ENCODE results near the gene HDAC5. TPM values are rescaled to one million over a fixed set of nuclear protein-coding genes. Genes with fewer than 3 reads are reported as not detected.

HDAC5 gene
- total RNA-seq, 1 donor from 2014 or later = 185 TPM

GRCh38 chr17:44109312-44109630 is 14.2 kb downstream of the HDAC5 start:
- Mint-ChIP-seq H3K9me3 (ENCODE audit: unreplicated experiment) (peaks cover 16% of the 10 kb centered on the region), H3K4me3 (ENCODE audit: unreplicated experiment) (peak overlapping the region; percentile 82), H3K36me3 (ENCODE audit: unreplicated experiment) (no peaks in the 10 kb centered on the region), H3K27me3 (ENCODE audit: unreplicated experiment) (peaks cover 22% of the 10 kb centered on the region), H3K4me1 (ENCODE audit: low read depth, unreplicated experiment) (peaks cover 51% of the 10 kb centered on the region), H3K27ac (ENCODE audit: unreplicated experiment) (peak overlapping the region; percentile 97)
- TF ChIP-seq, protein P1, sequence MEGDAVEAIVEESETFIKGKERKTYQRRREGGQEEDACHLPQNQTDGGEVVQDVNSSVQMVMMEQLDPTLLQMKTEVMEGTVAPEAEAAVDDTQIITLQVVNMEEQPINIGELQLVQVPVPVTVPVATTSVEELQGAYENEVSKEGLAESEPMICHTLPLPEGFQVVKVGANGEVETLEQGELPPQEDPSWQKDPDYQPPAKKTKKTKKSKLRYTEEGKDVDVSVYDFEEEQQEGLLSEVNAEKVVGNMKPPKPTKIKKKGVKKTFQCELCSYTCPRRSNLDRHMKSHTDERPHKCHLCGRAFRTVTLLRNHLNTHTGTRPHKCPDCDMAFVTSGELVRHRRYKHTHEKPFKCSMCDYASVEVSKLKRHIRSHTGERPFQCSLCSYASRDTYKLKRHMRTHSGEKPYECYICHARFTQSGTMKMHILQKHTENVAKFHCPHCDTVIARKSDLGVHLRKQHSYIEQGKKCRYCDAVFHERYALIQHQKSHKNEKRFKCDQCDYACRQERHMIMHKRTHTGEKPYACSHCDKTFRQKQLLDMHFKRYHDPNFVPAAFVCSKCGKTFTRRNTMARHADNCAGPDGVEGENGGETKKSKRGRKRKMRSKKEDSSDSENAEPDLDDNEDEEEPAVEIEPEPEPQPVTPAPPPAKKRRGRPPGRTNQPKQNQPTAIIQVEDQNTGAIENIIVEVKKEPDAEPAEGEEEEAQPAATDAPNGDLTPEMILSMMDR (IDR thresholded peaks at IDR 0.05; ENCODE audit: partially characterized antibody, unreplicated experiment) = no peak
- DNase-seq = no peak

- TF ChIP-seq, protein P1 (IDR thresholded peaks at IDR 0.05; ENCODE audit: partially characterized antibody, unreplicated experiment) = no peak
- peaks cover 16% of the 10 kb centered on the region for H3K9me3 Mint-ChIP-seq (ENCODE audit: unreplicated experiment)
- peak overlapping the region; percentile 97 for H3K27ac Mint-ChIP-seq (ENCODE audit: unreplicated experiment)
- peaks cover 22% of the 10 kb centered on the region for H3K27me3 Mint-ChIP-seq (ENCODE audit: unreplicated experiment)
- peak; percentile 66 for DNase-seq
- peaks cover 49% of the 10 kb centered on the region for H3K4me1 Mint-ChIP-seq (ENCODE audit: low read depth, unreplicated experiment)
- H3K36me3 Mint-ChIP-seq (ENCODE audit: unreplicated experiment) = no peaks in the 10 kb centered on the region
- peak overlapping the region; percentile 82 for H3K4me3 Mint-ChIP-seq (ENCODE audit: unreplicated experiment)
These were observed 14.8 kb downstream of the HDAC5 start for GRCh38 chr17:44108440-44109311.

- no peak for DNase-seq
- Mint-ChIP-seq H3K9me3 (ENCODE audit: unreplicated experiment) (peaks cover 16% of the 10 kb centered on the region), H3K27me3 (ENCODE audit: unreplicated experiment) (peaks cover 20% of the 10 kb centered on the region), H3K27ac (ENCODE audit: unreplicated experiment) (peak overlapping the region; percentile 33), H3K36me3 (ENCODE audit: unreplicated experiment) (peaks cover 5% of the 10 kb centered on the region), H3K4me3 (ENCODE audit: unreplicated experiment) (peak overlapping the region; percentile 42), H3K4me1 (ENCODE audit: low read depth, unreplicated experiment) (peaks cover 41% of the 10 kb centered on the region)
- TF ChIP-seq, protein P1 (IDR thresholded peaks at IDR 0.05; ENCODE audit: partially characterized antibody, unreplicated experiment) = no peak
These were observed 16.6 kb downstream of the HDAC5 start for GRCh38 chr17:44106801-44107200.

DNA sequence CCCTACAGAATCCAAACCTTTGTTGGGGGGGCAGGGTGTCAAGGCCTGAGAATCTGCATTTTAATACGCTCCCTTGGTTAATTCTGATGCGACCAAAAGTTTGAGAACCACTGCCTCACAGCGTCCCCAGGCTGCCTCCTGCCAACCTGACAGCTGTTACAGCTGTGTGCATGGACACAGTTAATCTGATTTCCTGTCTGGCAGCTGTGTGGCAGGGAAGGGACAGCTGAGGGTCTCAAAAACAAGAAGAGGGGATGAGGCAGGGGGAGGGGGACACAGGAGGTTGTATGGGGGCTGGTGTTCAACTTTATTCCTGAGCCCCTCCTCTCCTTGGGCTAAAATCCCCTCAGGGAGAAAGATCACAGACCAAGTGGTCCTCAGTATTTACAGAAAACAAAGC is 17.5 kb downstream of the HDAC5 start:
- Mint-ChIP-seq H3K27me3 (ENCODE audit: unreplicated experiment) (peaks cover 18% of the 10 kb centered on the region), H3K4me3 (ENCODE audit: unreplicated experiment) (peak overlapping the region; percentile 65), H3K4me1 (ENCODE audit: low read depth, unreplicated experiment) (peaks cover 37% of the 10 kb centered on the region), H3K9me3 (ENCODE audit: unreplicated experiment) (peaks cover 16% of the 10 kb centered on the region), H3K36me3 (ENCODE audit: unreplicated experiment) (peaks cover 5% of the 10 kb centered on the region), H3K27ac (ENCODE audit: unreplicated experiment) (peak overlapping the region; percentile 90)
- no peak for DNase-seq
- TF ChIP-seq, protein P1 (IDR thresholded peaks at IDR 0.05; ENCODE audit: partially characterized antibody, unreplicated experiment) = no peak

GRCh38 chr17:44105483-44105882 is 18.0 kb downstream of the HDAC5 start:
- H3K4me1 Mint-ChIP-seq (ENCODE audit: low read depth, unreplicated experiment) = peaks cover 37% of the 10 kb centered on the region
- TF ChIP-seq, protein P1 (IDR thresholded peaks at IDR 0.05; ENCODE audit: partially characterized antibody, unreplicated experiment) = no peak
- H3K27ac Mint-ChIP-seq (ENCODE audit: unreplicated experiment) = peak overlapping the region; percentile 90
- peak overlapping the region; percentile 65 for H3K4me3 Mint-ChIP-seq (ENCODE audit: unreplicated experiment)
- no peak for DNase-seq
- peaks cover 16% of the 10 kb centered on the region for H3K9me3 Mint-ChIP-seq (ENCODE audit: unreplicated experiment)
- H3K27me3 Mint-ChIP-seq (ENCODE audit: unreplicated experiment) = peaks cover 18% of the 10 kb centered on the region
- H3K36me3 Mint-ChIP-seq (ENCODE audit: unreplicated experiment) = peaks cover 5% of the 10 kb centered on the region
